Measurements from ENCODE around the gene ABCC8.
"Not testable (repeated sequence)": the region's sequence is repeated elsewhere in the genome, so short reads cannot be mapped to it uniquely, and the experiment has no call there.

Gene ABCC8

DNA sequence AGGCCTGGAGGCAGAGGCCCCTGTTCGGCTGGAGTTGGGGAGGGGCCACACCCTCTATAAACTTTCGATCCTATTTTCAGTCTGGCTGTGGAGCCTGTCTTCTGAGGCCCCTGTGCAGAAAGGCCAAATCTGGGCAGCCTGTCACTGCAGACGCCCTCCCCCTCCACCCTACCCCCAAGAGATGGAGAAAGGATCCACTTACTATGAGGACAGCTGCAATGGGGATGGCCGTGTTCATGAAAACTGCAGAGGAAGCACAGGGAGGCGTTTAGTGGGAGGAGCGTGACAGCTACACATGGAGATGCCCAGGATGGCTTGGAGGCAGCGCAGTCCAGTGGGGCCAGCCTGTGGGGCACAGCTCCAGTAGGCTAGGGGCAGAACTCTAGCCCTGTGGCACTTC is 44.6 kb downstream of the ABCC8 start:
- no peak for DNase-seq (ENCODE audit: low read depth in 1 of 2, low spot score in 1 of 2)

DNA sequence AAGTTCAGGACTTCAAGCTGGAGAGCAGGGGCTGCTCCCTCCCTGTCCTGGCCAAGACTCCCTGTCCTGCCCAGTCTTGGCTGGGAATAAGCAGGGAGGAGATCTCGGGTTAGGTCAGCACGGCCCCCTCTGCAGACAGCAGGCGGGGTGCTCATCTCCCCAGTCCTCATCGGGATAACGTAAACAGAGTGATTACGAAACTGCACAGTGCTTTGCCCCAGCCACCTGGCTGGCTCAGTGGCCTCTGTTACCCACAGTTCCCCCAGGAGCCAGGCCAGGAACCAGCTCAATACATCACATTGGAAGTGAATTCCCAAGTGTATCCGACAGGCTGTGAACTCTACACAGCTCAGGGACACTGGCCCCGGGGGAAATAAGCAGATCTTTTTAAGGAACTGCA is 45.5 kb downstream of the ABCC8 start:
- DNase-seq (ENCODE audit: low read depth in 1 of 2, low spot score in 1 of 2) = no peak

DNA sequence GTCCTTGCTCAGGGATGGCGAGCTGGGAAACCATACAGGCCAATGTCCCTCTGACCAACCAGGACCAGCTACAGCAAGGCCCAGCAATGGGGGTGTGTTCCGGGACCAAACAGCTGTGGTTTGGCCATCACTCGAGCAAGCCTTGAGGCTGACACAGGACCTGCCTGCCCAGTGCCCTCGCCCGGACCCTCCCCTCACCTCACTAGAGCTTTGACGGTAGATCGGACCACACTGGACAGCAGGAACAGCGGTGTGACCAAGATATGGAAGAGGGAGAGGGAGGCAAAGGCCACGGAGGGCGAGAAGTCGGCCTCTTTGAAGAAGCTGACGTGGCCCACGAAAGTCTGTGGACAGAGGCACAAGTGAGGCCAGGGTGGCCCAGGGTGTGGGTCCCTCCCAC is 46.0 kb downstream of the ABCC8 start:
- no peak for DNase-seq (ENCODE audit: low read depth in 1 of 2, low spot score in 1 of 2)

DNA sequence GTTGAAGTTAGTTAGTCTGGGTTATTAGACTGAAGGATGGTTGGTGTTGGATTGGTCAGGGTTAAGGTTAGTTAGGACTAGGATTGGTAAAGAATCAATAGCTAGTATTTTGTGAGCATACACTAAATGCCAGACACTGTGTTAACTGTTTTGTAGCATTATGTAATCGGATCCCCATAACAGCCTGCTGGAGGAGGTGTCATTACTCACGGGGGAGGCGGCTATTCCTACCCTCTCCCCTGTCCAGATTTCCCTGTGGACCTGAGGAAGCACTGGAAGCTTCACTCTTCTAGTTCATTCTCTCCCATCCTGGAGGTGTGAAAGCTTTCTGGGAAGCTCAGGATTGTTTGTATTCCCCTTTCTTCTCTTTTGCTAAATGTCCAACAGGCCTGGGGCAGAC is 47.7 kb downstream of the ABCC8 start:
- no peak for DNase-seq (ENCODE audit: low read depth in 1 of 2, low spot score in 1 of 2)

DNA sequence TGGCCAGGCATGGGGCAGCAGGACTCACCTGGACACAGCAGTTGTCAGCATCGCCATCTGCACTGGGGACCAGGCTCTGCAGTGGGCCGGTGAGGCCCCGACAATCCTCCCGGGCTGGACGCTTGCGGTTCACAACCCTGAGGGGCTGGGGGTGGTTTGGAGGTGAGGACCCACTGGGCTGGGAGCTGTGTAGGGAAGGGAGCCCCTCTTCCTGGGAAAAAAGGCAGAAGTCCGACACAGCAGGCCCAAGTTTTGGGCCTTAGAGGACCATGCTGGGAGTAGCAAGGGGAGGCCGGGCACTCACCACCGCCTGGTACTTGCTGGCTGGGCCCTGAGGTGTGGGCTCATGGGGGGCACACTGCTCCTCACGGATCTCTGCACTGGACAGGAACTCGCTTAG is 48.4 kb downstream of the ABCC8 start:
- DNase-seq (ENCODE audit: low read depth in 1 of 2, low spot score in 1 of 2) = no peak

DNA sequence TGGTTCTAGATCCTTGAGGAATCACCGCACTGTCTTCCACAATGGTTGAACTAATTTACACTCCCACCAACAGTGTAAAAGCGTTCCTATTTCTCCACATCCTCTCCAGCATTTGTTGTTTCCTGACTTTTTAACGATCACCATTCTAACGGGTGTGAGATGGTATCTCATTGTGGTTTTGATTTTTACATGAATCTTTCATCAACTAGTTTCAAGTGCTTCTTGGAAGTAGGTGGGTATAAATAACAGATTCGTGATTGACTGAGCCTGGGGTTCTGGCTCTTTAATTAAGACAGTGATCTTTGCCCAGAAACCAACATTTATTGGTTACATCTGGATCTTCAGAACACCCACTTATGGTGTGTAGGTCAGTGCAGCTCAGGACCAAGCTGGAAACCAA is 50.4 kb downstream of the ABCC8 start:
- not testable (repeated sequence) for DNase-seq (ENCODE audit: low read depth in 1 of 2, low spot score in 1 of 2)

DNA sequence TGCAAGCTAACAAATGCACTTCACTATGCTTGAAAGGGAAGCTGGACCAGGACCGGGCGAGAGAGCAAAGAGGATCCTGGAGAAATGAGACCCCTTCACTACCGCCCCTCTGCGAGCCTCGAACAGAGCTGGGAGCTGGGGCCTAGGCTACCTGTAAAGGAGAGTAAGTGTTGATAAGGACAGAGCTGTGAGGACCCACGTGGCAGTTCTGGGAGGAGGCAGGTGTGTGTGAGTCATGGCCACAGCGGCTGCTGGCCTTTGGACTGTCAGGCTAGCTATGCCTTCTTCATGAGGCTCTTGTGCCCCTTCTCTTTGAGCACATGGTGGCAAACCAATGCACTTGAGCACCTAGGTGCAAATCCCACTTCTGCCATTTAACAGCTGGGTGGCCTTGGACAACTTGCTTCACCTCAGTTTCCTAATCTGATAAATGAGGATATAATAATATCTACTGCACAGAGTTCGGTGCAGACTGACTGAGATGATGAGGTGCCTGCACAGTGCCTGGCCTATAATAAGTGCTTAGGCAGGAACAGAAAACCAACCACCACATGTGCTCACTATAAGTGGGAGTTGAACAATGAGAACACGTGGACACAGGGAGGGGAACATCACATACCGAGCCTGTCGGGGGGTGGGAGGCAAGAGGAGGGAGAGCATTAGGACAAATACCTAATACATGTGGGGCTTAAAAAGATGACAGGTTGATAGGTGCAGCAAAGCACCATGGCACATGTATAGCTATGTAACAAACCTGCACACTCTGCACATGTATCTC is 52.9 kb downstream of the ABCC8 start:
- no peak for DNase-seq (ENCODE audit: low read depth in 1 of 2, low spot score in 1 of 2)

DNA sequence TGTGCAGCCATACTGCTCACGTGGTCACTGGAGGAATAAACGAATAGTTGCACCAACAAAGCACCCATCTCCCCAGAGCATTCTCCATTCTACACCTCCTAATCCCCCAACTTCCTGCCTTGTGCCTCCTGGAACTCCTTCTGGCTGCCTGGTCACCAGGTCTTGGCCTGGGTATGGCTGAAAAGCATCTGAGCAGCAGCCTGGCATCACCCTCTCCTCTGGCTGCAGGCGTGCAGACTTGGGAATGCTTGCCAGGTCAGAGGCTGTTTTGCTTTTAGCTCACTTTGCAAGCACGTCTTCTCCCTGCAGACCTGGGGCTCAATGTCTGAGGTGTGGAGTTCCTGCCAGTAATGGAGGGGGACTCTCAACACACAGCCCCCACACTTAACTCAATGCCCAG is 54.9 kb downstream of the ABCC8 start:
- no peak for DNase-seq (ENCODE audit: low read depth in 1 of 2, low spot score in 1 of 2)

DNA sequence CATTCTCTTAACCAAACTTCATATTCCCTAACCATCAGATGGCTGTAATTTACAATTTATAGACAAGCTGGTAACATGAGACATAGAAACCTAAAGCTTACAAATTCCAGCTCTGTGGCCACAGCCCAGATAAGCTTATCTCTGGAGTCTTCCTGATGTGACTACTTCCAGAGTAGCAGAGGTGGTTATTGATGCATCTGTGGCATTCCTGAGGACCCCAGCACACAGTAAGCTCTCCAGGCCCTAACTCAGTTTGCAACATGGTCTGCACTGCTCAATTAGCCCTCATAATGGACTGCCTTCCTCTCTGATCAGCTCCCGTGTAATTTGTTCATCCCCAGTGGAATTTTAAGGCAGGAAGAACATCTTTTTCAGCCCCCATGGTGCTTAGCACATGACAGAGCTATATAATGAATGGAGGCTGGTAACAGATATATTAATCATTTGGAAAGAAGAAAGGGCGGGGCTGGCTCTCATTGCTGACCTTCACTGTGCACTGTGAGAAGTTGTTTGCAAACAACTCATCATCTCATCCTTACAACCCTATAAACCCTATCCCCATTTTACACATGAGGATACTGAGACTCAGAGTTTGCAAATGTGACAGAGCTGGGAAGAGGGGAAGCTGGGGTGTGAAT is 58.1 kb downstream of the ABCC8 start:
- no peak for DNase-seq (ENCODE audit: low read depth in 1 of 2, low spot score in 1 of 2)

DNA sequence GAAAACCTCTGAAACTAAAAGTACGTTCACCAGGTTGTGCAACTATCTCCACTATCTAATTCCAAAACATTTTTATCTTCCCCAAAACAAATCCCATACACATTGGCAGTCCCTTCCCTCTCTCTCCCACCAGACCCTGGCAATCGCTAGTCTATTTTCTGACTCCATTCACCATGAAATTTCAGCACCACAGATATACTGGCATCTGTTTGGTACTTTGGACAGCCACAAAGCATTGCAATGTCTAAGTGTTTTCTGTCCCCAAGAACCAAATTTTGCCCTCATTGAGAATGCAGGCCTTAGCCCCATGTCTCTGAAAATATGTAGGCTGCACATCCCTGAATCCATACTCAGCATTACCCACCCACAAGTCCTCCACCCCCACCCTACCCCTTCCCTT is 60.2 kb downstream of the ABCC8 start:
- DNase-seq (ENCODE audit: low read depth in 1 of 2, low spot score in 1 of 2) = no peak

DNA sequence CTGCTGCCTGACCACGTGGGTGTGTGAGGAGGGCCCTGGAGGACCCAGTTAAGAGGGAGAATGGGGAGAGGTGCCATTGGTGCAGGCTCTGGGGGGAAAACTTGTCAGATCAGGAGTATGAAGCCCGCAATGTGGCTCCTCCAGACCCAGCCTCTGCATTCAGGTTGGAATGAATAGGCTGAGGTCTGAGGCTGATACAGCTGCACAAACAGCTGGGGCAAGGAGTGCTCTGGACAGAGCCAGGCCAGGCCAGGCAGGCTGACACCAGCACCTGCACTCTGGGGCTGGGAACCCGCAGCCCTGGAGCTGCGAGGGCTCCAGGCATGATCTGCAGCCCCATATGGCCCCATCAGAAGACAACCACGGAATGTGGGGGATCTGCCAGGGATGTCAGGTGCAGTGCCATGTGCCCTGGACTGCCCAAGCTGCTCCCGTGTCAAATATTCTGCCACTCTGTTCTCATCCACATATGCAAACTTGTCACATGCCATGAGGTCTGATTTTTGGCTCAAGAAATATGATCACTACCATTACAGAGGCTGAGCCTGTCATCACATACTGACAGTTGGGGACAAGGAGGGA is 61.0 kb downstream of the ABCC8 start:
- no peak for DNase-seq (ENCODE audit: low read depth in 1 of 2, low spot score in 1 of 2)

DNA sequence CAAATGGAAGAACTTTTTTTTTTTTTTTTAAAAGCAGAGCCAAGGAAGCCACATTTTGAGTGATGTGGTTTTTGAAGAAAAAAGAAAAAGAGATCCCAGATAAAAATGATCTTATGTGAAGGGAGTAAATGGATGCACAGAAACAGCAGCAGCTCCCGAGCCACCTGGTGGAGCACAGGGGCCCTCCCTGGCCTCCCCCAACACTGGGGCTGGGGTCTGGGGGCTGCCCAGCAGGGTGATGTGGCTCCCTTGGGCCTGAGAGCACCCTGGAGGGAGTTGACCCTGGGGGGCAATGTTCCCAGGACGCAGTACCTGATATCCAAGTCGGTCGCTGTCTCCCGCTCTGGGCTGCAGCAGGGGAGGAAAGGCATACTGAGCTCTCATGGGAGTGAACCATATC is 61.7 kb downstream of the ABCC8 start:
- DNase-seq (ENCODE audit: low read depth in 1 of 2, low spot score in 1 of 2) = no peak

DNA sequence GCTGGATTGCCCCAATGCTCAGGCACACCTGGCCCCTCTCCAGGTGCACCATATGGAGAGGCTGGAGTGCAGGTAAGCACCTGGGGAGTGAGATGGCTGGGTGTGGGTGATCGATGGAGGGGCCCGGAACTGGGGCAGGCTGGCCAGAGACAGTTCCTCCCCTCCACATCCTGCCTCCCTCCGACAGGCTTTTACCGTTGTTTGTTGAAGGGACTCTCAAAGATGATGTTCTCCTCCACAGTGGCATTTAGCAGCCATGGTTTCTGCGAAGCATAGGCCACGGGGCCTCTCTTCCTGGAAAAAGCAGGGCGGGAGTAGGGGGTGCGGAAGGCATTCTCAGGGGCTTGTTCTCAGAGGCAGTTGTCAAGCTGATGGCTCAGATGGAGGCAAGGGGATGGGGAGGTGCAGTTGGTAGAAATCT is 62.3 kb downstream of the ABCC8 start:
- DNase-seq (ENCODE audit: low read depth in 1 of 2, low spot score in 1 of 2) = no peak

DNA sequence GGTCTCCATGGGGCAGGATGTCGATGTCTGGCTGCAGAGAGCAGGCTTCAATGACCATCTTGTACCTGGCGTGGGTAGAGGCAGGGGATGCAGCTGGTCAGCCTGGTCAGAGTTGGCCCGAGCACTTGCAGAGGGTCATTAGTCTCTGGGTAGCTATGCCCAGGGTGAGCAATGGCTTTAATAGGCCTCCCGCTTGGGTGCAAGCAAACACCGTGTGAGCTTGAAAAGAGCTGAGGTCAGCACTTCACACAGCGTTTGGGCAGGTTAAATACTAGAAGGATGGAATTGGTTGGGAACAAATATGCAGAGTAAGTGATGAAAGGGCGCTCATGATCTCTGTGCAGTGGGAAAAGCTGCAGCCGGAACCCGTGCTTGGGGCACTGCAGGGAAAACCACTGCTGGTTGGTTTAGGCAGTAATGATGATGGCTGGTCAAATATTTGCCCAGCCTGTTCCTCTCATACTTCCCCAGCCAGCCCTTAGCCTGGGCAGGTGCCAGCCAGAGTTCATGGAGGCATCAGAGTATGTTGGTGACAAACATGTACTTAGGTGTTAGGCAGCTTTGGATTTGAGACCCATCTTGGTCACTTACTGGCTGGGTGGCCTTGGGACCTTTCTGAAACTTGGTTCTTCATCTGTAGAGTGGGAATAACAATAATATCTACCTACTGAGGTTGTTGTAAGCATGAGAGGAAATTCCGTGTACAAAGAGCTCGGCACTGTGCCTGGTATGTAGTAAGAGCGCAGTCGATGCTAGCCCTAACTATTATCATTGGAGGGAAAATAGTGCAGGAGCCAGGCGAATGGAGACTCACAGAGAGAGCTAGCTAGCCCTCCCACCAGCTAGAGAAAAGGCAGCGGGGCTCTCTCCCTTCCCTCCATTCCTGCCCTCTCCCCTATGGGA is 63.0 kb downstream of the ABCC8 start:
- DNase-seq (ENCODE audit: low read depth in 1 of 2, low spot score in 1 of 2) = no peak

DNA sequence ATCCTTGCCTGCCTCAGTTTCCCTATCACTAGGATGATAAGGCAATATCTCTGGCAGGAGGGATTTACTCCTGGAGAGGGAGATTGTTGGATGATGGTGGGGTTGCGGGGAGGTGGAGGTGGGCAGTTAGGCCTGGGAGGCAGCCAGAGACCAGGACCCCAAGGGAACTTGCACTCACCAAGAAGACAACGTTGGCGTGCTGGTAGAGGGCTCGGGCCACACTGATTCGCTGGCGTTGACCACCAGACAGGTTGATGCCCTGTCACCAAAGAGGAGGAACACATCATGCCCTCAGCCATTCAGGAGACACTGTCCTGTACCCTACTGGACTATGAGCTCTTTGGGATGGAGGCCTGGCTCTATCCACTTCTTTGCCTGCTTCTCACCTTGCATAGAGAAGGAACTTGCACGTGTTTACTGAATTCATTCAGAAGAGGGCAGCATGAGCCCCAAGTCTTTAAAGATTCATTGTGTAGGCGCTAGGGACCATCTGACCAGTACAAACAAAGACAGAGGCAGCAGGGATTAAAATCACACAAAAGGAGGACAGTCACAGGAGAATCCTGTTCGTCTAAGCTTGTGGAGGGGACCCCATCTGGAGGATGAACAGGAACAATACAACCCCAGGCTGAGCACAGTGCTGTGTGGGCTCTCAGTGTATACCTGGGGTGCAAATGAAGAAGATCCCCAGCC is 64.0 kb downstream of the ABCC8 start:
- DNase-seq (ENCODE audit: low read depth in 1 of 2, low spot score in 1 of 2) = no peak

DNA sequence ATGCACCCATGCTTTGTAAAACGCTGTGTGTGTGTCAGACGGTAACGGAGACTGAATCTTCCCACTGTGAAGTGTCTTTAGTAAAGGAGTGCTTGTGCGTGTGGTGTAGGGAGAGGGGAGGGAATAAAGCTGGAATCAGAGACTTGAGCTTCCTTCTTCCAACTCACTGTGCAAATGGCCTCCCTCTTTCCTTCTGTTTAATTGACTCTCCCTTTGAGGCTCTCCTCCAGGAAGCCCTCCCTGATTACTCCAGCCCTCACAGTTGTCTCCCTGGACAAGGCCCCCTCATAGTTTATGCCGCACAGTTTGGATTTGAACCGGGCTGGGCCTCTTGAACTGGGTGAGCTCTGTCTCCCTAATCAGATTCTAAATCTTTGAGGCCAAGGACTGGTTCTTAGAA is 65.2 kb downstream of the ABCC8 start:
- DNase-seq (ENCODE audit: low read depth in 1 of 2, low spot score in 1 of 2) = no peak

DNA sequence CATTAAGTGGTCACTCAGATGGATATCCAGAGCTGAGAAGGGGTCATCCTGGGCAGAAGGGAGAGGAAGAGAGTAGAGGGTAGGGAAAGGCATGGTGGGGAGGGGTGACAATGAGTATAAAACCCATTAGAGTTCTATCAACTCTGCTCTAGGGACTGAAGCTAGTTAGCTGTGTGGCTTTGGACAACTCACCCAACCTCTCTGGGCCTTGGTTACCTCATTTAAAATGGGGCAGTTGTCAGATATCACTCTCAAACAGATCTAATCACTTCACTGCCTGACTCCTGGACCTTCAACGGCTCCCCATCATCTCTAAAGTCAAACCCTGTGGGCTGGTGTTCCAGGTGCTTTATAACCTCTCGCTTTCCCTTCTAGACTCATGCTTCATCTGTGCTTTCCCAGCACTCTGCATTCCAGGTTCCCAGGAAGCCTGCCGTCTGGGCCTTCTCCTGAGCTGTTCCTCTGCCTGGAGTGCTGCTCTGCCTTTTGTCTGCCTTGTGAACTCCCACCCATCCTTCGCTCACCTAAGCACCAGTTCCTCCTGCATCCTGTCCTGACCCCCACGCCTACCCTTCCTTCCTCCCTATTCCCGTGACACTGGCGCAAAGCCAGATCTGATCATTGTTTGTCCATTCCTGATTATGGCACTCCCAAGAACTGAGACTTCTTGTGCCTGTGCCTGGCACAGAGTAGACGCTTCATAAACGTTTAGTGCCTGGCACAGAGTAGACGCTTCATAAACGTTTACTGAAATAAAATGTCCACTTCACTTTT is 65.9 kb downstream of the ABCC8 start:
- DNase-seq (ENCODE audit: low read depth in 1 of 2, low spot score in 1 of 2) = no peak

DNA sequence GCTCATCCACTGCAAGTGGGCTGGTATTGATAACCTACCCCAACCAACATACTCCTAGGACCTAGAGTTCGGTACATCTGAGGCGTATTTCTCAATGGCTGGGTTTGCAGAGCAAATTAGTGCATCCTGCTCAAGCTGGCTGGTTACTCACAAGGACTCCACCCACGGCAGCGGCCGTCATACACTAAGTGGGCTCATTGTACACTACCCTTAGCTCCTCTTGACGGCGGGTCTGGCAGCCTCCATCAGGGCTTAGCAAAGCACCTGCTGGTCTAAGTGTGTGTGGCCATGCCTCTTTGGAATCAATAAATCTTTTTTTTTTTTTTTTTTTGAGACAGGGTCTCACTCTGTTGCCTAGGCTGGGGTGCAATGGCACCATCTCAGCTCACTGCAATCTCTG is 68.0 kb downstream of the ABCC8 start:
- no peak for DNase-seq (ENCODE audit: low read depth in 1 of 2, low spot score in 1 of 2)

DNA sequence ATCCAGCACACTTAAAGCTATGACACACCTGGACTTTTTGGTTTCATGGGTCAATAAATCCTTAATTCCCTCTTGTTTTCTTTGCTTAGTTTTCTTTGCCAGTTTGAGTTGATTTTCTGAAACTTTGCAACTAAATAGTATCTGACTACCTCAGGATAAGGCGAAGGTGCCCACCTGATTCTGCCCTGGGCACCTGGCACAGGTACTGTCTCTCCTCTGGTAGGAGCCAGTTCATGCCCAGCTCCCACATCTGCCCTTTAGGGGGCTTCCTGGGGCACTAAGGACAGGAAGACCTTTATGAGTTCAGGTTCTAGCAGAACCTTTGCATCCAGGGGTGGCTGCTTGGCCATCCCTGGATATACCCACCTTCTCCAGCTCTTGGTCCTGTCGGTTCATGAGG is 68.6 kb downstream of the ABCC8 start:
- DNase-seq (ENCODE audit: low read depth in 1 of 2, low spot score in 1 of 2) = no peak

DNA sequence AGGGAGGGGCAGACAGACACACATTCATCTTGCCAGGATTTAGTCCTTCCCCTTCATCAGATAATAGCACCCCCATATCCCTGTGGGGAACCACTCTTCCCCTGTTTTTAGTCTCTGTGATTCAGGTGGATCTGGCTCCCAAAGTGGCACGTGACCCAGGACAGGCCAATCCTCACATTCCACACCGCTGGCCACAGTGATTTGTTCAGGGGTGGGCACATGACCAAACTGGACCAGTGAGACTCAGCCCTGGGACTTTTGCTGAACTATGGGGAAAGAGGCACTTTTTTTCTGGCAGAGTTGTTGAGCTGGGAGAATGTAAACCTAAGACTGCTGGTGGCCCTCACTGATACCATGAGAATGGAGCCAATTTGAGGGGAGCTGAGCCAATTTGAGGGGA is 69.1 kb downstream of the ABCC8 start:
- no peak for DNase-seq (ENCODE audit: low read depth in 1 of 2, low spot score in 1 of 2)
